Esophagus squamous epithelium (tissue), 5 donors: ENCODE measurements around the gene CLIC6. TPM values are rescaled to one million over a fixed set of nuclear protein-coding genes. Genes with fewer than 3 reads are reported as not detected.

Experiments used
- DNase-seq: peaks from one replicate; lab custom pipeline; 2025; lab: John Stamatoyannopoulos, UW
- H3K27ac ChIP-seq, 4 donors: fragments of 200-600 bp; sonication (generic); one replicate each; pipeline ENCODE4 v1.5.1; 2016 to 2019; ENCODE audit warnings: mild to moderate bottlenecking in 1 of 4
- H3K27me3 ChIP-seq, 4 donors: fragments of 200-600 bp; sonication (generic); 1 replicate in 3 of 4; 2 replicates in 1 of 4; pipeline versions ENCODE4 v1.5.1 to v1.6.0; 2017 to 2021; ENCODE audit warnings: antibody characterized with exemption in 1 of 4
- H3K36me3 ChIP-seq, 3 donors: fragments of 200-600 bp; sonication (generic); one replicate each; pipeline ENCODE4 v1.5.1; 2016 to 2019
- H3K4me1 ChIP-seq, 3 donors: fragments of 200-600 bp; sonication (generic); one replicate each; pipeline ENCODE4 v1.5.1; 2017 to 2019
- H3K4me3 ChIP-seq, 4 donors: fragments of 200-600 bp; sonication (generic); 1 replicate in 3 of 4; 2 replicates in 1 of 4; pipeline ENCODE4 v1.5.1; 2016 to 2019; ENCODE audit warnings: mild to moderate bottlenecking in 2 of 4, moderate library complexity in 1 of 4
- H3K9me3 ChIP-seq, 3 donors: fragments of 200-600 bp; sonication (generic); one replicate each; pipeline ENCODE4 v1.5.1; 2016 to 2019
- CTCF ChIP-seq, 6 experiments: fragments of 450-650 bp in 4 of 6; fragments of 200-600 bp in 2 of 6; sonication (generic) in 2 of 6; IDR thresholded peaks; one replicate each; pipeline ENCODE4 v1.5.1; 2016 to 2019; ENCODE audit warnings: antibody characterized with exemption in 6 of 6, mild to moderate bottlenecking in 4 of 6, moderate library complexity in 4 of 6
- POLR2A ChIP-seq, 4 donors: fragments of 450-650 bp; IDR thresholded peaks; one replicate each; pipeline ENCODE4 v1.6.1; 2017; ENCODE audit warnings: antibody characterized with exemption in 4 of 4, mild to moderate bottlenecking in 4 of 4, moderate library complexity in 3 of 4
- WGBS, 2 donors: methylation state at CpG; one replicate each; pipeline ENCODE4 v1.1.5; 2018; 5-methylcytosine and 5-hydroxymethylcytosine counted together
- intact Hi-C: fragments of 100-400 bp; cut with DNase I; formaldehyde crosslinking; loops from one replicate; pipeline ENCODE4 v1.15.0; 2022
- total RNA-seq, 4 donors: library from RNA; depleted of rRNA; stranded (reverse); fragments of >200 nt; gene quantifications; one replicate each; pipeline ENCODE4 v1.1.0, GENCODE V29; 2016
- donor health status: DM: yes; HTN: yes; CAD: no.

Gene CLIC6
- total RNA-seq, 4 donors from 2014 or later = 0.83 to 3.8 (median 2.0) TPM

- Histone ChIP-seq H3K4me3 (no peak overlapping the region), H3K9me3 (no peaks in the 10 kb centered on the region), H3K36me3 (no peaks in the 10 kb centered on the region), H3K27ac (peak overlapping the region; percentile 68 to 83 (median 75)), H3K27me3 (peaks cover 0 to 28% (median 0%) of the 10 kb centered on the region in 4 donors), H3K4me1 (peaks cover 5 to 73% (median 12%) of the 10 kb centered on the region in 3 donors)
- intact Hi-C loops = no loop called here
- WGBS, 2 donors = 27 to 51% methylated on average over 2 of the region's 2 CpGs
- no peak for DNase-seq
- no peak for TF ChIP-seq CTCF (IDR thresholded peaks at IDR 0.05)
- TF ChIP-seq POLR2A (IDR thresholded peaks at IDR 0.05) = no peak
These were observed 22.0 kb downstream of the CLIC6 start for GRCh38 chr21:34690793-34691175.

GRCh38 chr21:34691390-34692032 lies 22.7 kb downstream of the CLIC6 start:
- H3K27ac ChIP-seq = peak overlapping the region; percentile 68 to 83 (median 75)
- DNase-seq = no peak
- no peak for TF ChIP-seq POLR2A (IDR thresholded peaks at IDR 0.05)
- TF ChIP-seq CTCF (IDR thresholded peaks at IDR 0.05) = no peak
- H3K9me3 ChIP-seq = no peaks in the 10 kb centered on the region
- H3K4me1 ChIP-seq = peaks cover 5 to 70% (median 12%) of the 10 kb centered on the region in 3 donors
- no peak overlapping the region for H3K4me3 ChIP-seq
- 32 to 34% methylated on average over 5 of the region's 5 CpGs for WGBS, 2 donors
- intact Hi-C loops = no loop called here
- H3K27me3 ChIP-seq = peaks cover 0 to 20% (median 0%) of the 10 kb centered on the region in 4 donors
- H3K36me3 ChIP-seq = no peaks in the 10 kb centered on the region

DNA sequence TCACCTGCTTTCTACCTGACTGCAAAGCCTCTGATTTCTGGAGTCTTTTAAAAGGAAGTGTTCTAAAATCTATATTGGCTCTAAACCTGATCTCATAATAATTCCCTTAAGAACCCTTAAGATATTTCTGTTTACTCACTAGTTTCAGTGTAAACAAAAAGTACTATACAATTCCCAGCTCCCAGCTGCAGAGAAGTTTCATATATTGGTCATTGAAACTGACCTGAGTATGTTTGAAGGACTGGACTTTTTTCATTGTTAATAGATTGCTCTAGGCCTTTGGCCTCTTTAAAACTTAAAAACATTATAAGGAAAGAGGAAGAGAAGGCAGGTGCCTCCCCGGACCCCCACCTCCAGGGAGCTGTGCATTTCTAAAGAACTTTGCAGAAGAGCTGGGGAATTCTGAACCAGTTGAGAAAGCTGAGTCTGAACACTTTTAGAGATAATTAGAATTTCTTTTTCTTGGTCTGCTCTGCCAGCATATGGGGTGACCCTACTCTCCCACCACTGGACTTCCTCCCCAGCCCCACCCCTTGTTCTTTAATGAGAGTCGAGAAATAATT lies 23.7 kb downstream of the CLIC6 start:
- no peak for TF ChIP-seq POLR2A (IDR thresholded peaks at IDR 0.05)
- no peak for TF ChIP-seq CTCF (IDR thresholded peaks at IDR 0.05)
- H3K27ac ChIP-seq = peak overlapping the region; percentile 32 to 83 (median 56)
- 74 to 78% methylated on average over 2 of the region's 2 CpGs for WGBS, 2 donors
- H3K27me3 ChIP-seq = peaks cover 0 to 18% (median 0%) of the 10 kb centered on the region in 4 donors
- H3K4me3 ChIP-seq = no peak overlapping the region
- H3K36me3 ChIP-seq = no peaks in the 10 kb centered on the region
- no peaks in the 10 kb centered on the region for H3K9me3 ChIP-seq
- intact Hi-C loops = no loop called here
- no peak for DNase-seq
- peaks cover 5 to 59% (median 12%) of the 10 kb centered on the region in 3 donors for H3K4me1 ChIP-seq

GRCh38 chr21:34693192-34693810 lies 24.5 kb downstream of the CLIC6 start:
- intact Hi-C loops = no loop called here
- 52 to 56% methylated on average over 6 of the region's 6 CpGs for WGBS, 2 donors
- no peak for TF ChIP-seq POLR2A (IDR thresholded peaks at IDR 0.05)
- TF ChIP-seq CTCF (IDR thresholded peaks at IDR 0.05) = peak; percentile 68 to 90 (median 78)
- Histone ChIP-seq H3K27me3 (peaks cover 0 to 13% (median 0%) of the 10 kb centered on the region in 4 donors), H3K4me1 (peaks cover 5 to 52% (median 12%) of the 10 kb centered on the region in 3 donors), H3K36me3 (no peaks in the 10 kb centered on the region), H3K27ac (peak overlapping the region in 2 of 4 donors; percentile 75 to 83), H3K9me3 (no peaks in the 10 kb centered on the region), H3K4me3 (no peak overlapping the region)
- DNase-seq = no peak

DNA sequence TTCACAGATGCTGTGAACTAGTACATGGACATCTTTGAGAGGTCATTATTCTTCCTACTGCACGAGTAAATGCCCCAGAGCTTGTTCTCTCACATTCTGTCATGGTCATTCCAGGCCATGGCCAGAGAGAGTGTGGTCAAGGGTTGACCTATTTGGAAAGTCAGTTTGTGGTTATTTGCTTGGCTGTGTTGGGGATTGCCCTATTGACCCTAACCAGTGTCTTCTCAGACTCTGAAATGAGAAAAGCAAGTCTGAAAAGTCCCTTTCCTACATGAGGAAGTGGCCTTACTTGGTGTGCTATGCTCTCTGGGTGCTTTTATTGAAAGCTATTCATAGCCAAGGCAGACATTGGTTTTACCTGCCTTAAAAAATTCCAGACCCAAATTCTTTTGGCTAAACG lies 26.6 kb downstream of the CLIC6 start:
- H3K27ac ChIP-seq = no peak overlapping the region
- intact Hi-C loops = loop anchor here (5.0 kb wide), 1 partner anchor 37 kb away; no protein-coding TSS in a partner anchor
- 63 to 76% methylated on average over 2 of the region's 2 CpGs for WGBS, 2 donors

More for the DNA sequence above, 26.6 kb downstream of the CLIC6 start:
- no peak for DNase-seq
- no peak overlapping the region for H3K4me3 ChIP-seq
- no peaks in the 10 kb centered on the region for H3K36me3 ChIP-seq
- H3K9me3 ChIP-seq = no peaks in the 10 kb centered on the region
- H3K4me1 ChIP-seq = peaks cover 5 to 32% (median 6%) of the 10 kb centered on the region in 3 donors
- no peaks in the 10 kb centered on the region for H3K27me3 ChIP-seq
- no peak for TF ChIP-seq CTCF (IDR thresholded peaks at IDR 0.05)
- TF ChIP-seq POLR2A (IDR thresholded peaks at IDR 0.05) = no peak
